Activated effector memory CD4-positive, alpha-beta T cell treated with Interleukin-2 at 50 U/mL for 16 hours (primary cell): ENCODE results near the gene SEMA3G.

ENCODE experiments used
- DNase-seq: peaks from one replicate; pipeline ENCODE4 v3.0.0-alpha.2; 2020

SEMA3G gene

GRCh38 chr3:52453496-52454249 is 8.8 kb upstream of the SEMA3G start, which contains the start of gene TNNC1:
Gene TNNC1, minus strand, starts transcription at chr3:52454041. Its CDS starts 26 bp downstream, at chr3:52454015.
- DNase-seq: no peak

GRCh38 chr3:52452570-52453221 is 7.8 kb upstream of the SEMA3G start:
- DNase-seq: no peak

GRCh38 chr3:52452126-52452525 is 7.2 kb upstream of the SEMA3G start:
- DNase-seq: no peak

- no peak for DNase-seq
Measured at GRCh38 chr3:52451237-52452083, 6.6 kb upstream of the SEMA3G start.

- DNase-seq: no peak
Measured at GRCh38 chr3:52450489-52451236, 5.8 kb upstream of the SEMA3G start.

GRCh38 chr3:52447512-52448355 is 2.8 kb upstream of the SEMA3G start:
- no peak for DNase-seq

- peak; percentile 58 for DNase-seq
Measured at GRCh38 chr3:52446631-52447511, 2.0 kb upstream of the SEMA3G start.

- DNase-seq: no peak
Measured at GRCh38 chr3:52446042-52446441, 1.1 kb upstream of the SEMA3G start.

- DNase-seq: no peak
Measured at GRCh38 chr3:52443791-52444687, 864 bp downstream of the SEMA3G start.

- DNase-seq: no peak
Measured at GRCh38 chr3:52443268-52443610, 1.7 kb downstream of the SEMA3G start.

- no peak for DNase-seq
Measured at GRCh38 chr3:52442409-52443267, 2.3 kb downstream of the SEMA3G start.

- no peak for DNase-seq
Measured at GRCh38 chr3:52441772-52442332, 3.1 kb downstream of the SEMA3G start.

GRCh38 chr3:52441091-52441771 is 3.7 kb downstream of the SEMA3G start:
- DNase-seq: no peak

- no peak for DNase-seq
Measured at GRCh38 chr3:52440671-52441070, 4.2 kb downstream of the SEMA3G start.

GRCh38 chr3:52440249-52440551 is 4.7 kb downstream of the SEMA3G start:
- DNase-seq: no peak

GRCh38 chr3:52439426-52440248 is 5.3 kb downstream of the SEMA3G start:
- DNase-seq: no peak
